ENCODE data around the gene PCDH19. TPM values are rescaled to one million over a fixed set of nuclear protein-coding genes. Genes with fewer than 3 reads are reported as not detected.

PCDH19 gene
- polyA plus RNA-seq, 2 of the 4 experiments (the other 2 are of a cell fraction): 0.01 to 0.03 TPM

DNA sequence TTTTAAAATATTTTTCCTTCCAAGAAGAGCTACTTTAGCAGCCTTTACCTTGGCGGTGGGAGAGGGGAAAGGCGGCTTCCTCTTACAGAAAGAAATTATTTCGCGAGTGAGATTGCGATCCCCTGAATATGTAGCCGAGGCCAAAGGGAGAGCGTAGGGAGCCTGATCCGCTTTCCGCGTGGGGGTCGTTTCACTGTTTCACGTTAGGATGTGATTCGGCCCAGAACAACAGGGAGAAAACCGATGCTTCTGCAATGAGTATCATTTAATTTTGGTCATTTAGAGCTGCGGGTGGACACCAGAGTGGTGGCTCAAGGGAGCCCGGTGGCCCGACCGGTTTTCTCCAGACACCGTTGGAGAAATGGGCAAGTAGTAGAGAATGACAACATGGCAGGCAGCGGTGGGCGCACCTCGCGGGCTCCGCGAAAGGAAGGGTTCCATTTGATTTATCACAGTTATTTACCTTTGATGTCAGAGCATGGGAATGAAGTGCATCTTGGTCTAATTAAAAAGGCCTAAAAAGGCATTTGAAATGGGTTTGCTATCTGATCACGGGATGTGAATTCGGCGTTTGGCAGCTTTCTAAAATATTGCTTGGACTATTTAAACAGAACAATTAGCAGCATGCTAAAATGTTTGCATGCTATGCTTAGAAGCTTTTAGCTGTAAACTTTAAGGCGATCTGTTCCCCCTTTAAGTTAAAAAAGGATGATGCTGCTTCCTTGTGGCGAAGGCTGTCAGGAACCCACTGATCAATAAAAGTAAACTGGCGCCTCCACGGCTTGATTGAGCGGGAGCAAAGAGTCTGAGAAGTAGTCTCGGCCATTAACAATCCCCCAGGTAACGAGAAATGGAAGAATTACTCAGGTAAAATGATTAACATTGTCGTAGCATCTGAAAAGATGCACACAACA, 2.0 kb upstream of the PCDH19 start:
- WGBS (ENCODE audit: missing lambda C conversion rate): 12% methylated on average over 36 of the region's 36 CpGs
- Histone ChIP-seq H3K27ac (no peak overlapping the region), H3K4me2 (peak overlapping the region; percentile 98; the same call in 1 of the 3 replicates), H3K4me1 (peaks cover 4% of the 10 kb centered on the region; the same call in 1 of the 3 replicates), H3K4me3 (no peak overlapping the region), H3K9me3 (no peaks in the 10 kb centered on the region)
- ChIA-PET POLR2A (no interaction called here), CTCF (interaction anchor here (1.1 to 2.2 kb wide), 7 partner anchors 13 to 71 kb away, joined by 3 to 22 read pairs (median 4); no protein-coding TSS in a partner anchor)
- ATAC-seq (no peak), FAIRE-seq (no peak), DNase-seq (ENCODE audit: low read depth in 1 of 2, low spot score in 1 of 2) (no peak)
- TF ChIP-seq, protein P1, sequence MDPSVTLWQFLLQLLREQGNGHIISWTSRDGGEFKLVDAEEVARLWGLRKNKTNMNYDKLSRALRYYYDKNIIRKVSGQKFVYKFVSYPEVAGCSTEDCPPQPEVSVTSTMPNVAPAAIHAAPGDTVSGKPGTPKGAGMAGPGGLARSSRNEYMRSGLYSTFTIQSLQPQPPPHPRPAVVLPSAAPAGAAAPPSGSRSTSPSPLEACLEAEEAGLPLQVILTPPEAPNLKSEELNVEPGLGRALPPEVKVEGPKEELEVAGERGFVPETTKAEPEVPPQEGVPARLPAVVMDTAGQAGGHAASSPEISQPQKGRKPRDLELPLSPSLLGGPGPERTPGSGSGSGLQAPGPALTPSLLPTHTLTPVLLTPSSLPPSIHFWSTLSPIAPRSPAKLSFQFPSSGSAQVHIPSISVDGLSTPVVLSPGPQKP (IDR thresholded peaks at IDR 0.05; ENCODE audit: low read depth, low read length): no peak
- no peak for TF ChIP-seq ESRRA (IDR thresholded peaks at IDR 0.05; ENCODE audit: borderline replicate concordance, low read length)
- TF ChIP-seq HOXA7 (CRISPR knock-in tag; IDR thresholded peaks at IDR 0.05): no peak
- no peak for TF ChIP-seq TFCP2L1 (CRISPR knock-in tag; IDR thresholded peaks at IDR 0.05)
- no peak for TF ChIP-seq EP300 (IDR thresholded peaks at IDR 0.05)
- TF ChIP-seq, protein P2, sequence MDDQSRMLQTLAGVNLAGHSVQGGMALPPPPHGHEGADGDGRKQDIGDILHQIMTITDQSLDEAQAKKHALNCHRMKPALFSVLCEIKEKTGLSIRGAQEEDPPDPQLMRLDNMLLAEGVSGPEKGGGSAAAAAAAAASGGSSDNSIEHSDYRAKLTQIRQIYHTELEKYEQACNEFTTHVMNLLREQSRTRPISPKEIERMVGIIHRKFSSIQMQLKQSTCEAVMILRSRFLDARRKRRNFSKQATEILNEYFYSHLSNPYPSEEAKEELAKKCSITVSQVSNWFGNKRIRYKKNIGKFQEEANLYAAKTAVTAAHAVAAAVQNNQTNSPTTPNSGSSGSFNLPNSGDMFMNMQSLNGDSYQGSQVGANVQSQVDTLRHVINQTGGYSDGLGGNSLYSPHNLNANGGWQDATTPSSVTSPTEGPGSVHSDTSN (IDR thresholded peaks at IDR 0.05): no peak
- no peak for TF ChIP-seq MAFK (IDR thresholded peaks at IDR 0.05; ENCODE audit: partially characterized antibody)
- no peak for TF ChIP-seq HOXB5 (CRISPR knock-in tag; IDR thresholded peaks at IDR 0.05)
- TF ChIP-seq FOXS1 (CRISPR knock-in tag; IDR thresholded peaks at IDR 0.05): no peak
- TF ChIP-seq, protein P3, sequence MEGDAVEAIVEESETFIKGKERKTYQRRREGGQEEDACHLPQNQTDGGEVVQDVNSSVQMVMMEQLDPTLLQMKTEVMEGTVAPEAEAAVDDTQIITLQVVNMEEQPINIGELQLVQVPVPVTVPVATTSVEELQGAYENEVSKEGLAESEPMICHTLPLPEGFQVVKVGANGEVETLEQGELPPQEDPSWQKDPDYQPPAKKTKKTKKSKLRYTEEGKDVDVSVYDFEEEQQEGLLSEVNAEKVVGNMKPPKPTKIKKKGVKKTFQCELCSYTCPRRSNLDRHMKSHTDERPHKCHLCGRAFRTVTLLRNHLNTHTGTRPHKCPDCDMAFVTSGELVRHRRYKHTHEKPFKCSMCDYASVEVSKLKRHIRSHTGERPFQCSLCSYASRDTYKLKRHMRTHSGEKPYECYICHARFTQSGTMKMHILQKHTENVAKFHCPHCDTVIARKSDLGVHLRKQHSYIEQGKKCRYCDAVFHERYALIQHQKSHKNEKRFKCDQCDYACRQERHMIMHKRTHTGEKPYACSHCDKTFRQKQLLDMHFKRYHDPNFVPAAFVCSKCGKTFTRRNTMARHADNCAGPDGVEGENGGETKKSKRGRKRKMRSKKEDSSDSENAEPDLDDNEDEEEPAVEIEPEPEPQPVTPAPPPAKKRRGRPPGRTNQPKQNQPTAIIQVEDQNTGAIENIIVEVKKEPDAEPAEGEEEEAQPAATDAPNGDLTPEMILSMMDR (IDR thresholded peaks at IDR 0.05): no peak
- TF ChIP-seq, protein P4, sequence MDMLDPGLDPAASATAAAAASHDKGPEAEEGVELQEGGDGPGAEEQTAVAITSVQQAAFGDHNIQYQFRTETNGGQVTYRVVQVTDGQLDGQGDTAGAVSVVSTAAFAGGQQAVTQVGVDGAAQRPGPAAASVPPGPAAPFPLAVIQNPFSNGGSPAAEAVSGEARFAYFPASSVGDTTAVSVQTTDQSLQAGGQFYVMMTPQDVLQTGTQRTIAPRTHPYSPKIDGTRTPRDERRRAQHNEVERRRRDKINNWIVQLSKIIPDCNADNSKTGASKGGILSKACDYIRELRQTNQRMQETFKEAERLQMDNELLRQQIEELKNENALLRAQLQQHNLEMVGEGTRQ (IDR thresholded peaks at IDR 0.05): no peak
- no peak for TF ChIP-seq ZNF302 (CRISPR knock-in tag; IDR thresholded peaks at IDR 0.05)

DNA sequence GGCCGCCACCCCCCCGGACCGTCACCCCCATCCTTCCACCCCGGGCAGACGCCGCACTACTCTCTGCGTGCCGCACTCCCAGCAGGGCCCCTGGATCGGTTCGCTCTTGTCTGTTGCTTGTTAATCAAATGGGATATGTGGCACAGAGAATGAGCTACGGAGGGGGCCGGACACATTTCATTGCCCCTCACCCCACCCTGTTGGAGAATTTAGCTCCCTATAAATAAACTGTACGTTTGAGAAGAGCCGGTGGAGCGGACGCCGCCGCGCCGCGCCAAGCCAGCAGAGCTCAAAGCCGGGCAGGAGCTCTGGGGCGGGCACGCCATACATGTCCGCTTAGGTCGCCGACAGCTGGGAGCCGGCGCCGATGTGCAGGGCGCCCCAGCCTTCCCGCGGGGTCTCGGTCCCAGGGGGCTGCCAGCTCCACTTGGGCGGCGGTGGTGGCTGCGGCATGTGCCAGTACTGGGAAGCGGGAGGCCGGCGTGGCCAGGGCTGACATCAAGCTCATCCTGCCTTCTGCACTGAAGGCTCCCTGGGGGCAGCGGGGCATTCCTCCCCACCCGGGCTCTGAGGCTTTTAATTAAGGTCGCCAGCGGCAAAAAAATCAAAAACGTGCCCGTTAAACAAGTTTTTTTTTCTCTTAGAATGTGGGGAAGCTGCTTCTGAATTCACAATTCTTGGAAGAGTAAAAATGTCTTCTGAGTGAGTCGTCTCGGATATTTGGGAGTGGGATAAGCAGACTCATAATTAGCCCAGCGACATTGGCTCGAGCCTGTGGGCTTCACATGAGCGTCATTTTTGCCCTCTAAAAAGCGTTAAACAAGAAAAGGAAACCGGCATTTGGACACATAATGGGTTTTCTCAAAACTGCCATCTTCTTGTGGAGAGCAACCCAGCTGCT, 1.1 kb upstream of the PCDH19 start:
- no peaks in the 10 kb centered on the region for H3K9me3 ChIP-seq
- peaks cover 4% of the 10 kb centered on the region; the same call in 1 of the 3 replicates for H3K4me1 ChIP-seq
- no peak for FAIRE-seq
- peak overlapping the region; percentile 98 for H3K4me2 ChIP-seq
- no peak overlapping the region for H3K27ac ChIP-seq
- TF ChIP-seq, protein P5, sequence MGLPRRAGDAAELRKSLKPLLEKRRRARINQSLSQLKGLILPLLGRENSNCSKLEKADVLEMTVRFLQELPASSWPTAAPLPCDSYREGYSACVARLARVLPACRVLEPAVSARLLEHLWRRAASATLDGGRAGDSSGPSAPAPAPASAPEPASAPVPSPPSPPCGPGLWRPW (IDR thresholded peaks at IDR 0.05): no peak
- TF ChIP-seq ZC3H11A (IDR thresholded peaks at IDR 0.05) (no peak), RARB (CRISPR knock-in tag; IDR thresholded peaks at IDR 0.05) (no peak), HOXB5 (CRISPR knock-in tag; IDR thresholded peaks at IDR 0.05) (no peak), JUN (IDR thresholded peaks at IDR 0.05) (no peak), ZFP36 (IDR thresholded peaks at IDR 0.05; ENCODE audit: borderline replicate concordance, partially characterized antibody) (no peak), FOSL2 (IDR thresholded peaks at IDR 0.05) (no peak), FOSL2 (CRISPR knock-in tag; IDR thresholded peaks at IDR 0.05) (no peak)
- TF ChIP-seq, protein P6, sequence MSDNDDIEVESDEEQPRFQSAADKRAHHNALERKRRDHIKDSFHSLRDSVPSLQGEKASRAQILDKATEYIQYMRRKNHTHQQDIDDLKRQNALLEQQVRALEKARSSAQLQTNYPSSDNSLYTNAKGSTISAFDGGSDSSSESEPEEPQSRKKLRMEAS (IDR thresholded peaks at IDR 0.05): no peak
- TF ChIP-seq, protein P3 (IDR thresholded peaks at IDR 0.05): no peak
- DNase-seq (ENCODE audit: low read depth in 1 of 2, low spot score in 1 of 2): no peak
- POLR2A ChIA-PET: no interaction called here
- CTCF ChIA-PET: interaction anchor here (1.1 to 1.9 kb wide), 5 partner anchors 10 to 43 kb away, joined by 3 to 7 read pairs (median 3); no protein-coding TSS in a partner anchor
- ATAC-seq: no peak
- 15% methylated on average over 22 of the region's 53 CpGs for WGBS (ENCODE audit: missing lambda C conversion rate)
- peak overlapping the region; percentile 50; the same call in 2 of the 3 replicates for H3K4me3 ChIP-seq
